Measurements from ENCODE around the gene CDK19.
"Not testable (repeated sequence)": the region's sequence is repeated elsewhere in the genome, so short reads cannot be mapped to it uniquely, and the experiment has no call there.

The CDK19 gene

GRCh38 chr6:110815411-110816409 lies at the start of gene CDK19:
CDK19 (minus strand) TSS chr6:110815469; CDS start chr6:110815136, 333 bp downstream.
- DNase-seq, result peak; percentile 99

GRCh38 chr6:110864824-110865223 lies 49.6 kb upstream of the CDK19 start:
- DNase-seq, result no peak

- DNase-seq, result no peak
Observed at GRCh38 chr6:110859335-110859792, 44.1 kb upstream of the CDK19 start.

- DNase-seq, result no peak
Observed at GRCh38 chr6:110858562-110859214, 43.4 kb upstream of the CDK19 start.

- no peak for DNase-seq
Observed at GRCh38 chr6:110858016-110858415, 42.7 kb upstream of the CDK19 start.

GRCh38 chr6:110856296-110856695 lies 41.0 kb upstream of the CDK19 start:
- no peak for DNase-seq

GRCh38 chr6:110853754-110854477 lies 38.6 kb upstream of the CDK19 start:
- DNase-seq, result no peak

GRCh38 chr6:110852773-110853172 lies 37.5 kb upstream of the CDK19 start:
- DNase-seq, result no peak

- no peak for DNase-seq
Observed at GRCh38 chr6:110849781-110850180, 34.5 kb upstream of the CDK19 start.

GRCh38 chr6:110841266-110841665 lies 26.0 kb upstream of the CDK19 start:
- no peak for DNase-seq

- DNase-seq, result not testable (repeated sequence)
Observed at GRCh38 chr6:110835751-110836150, 20.5 kb upstream of the CDK19 start.

GRCh38 chr6:110833831-110834230 lies 18.6 kb upstream of the CDK19 start:
- no peak for DNase-seq

- DNase-seq, result no peak
Observed at GRCh38 chr6:110831405-110831804, 16.1 kb upstream of the CDK19 start.

- DNase-seq, result no peak
Observed at GRCh38 chr6:110828396-110828795, 13.1 kb upstream of the CDK19 start.

GRCh38 chr6:110826236-110827129 lies 11.2 kb upstream of the CDK19 start:
- DNase-seq, result no peak

- DNase-seq, result no peak
Observed at GRCh38 chr6:110823146-110823545, 7.9 kb upstream of the CDK19 start.

GRCh38 chr6:110822249-110822648 lies 7.0 kb upstream of the CDK19 start:
- DNase-seq, result no peak

GRCh38 chr6:110816677-110817076 lies 1.4 kb upstream of the CDK19 start:
- no peak for DNase-seq

GRCh38 chr6:110815015-110815410 lies 256 bp downstream of the CDK19 start:
- DNase-seq, result peak; percentile 59

- peak; percentile 40 for DNase-seq
Observed at GRCh38 chr6:110814102-110815014, 911 bp downstream of the CDK19 start.

All from NCI-H526 treated with DMSO at 0.1 percent for 48 hours (cell line).